ENCODE measurements around the gene NR2F1-AS1.

NR2F1-AS1 gene

GRCh38 chr5:93430118-93430517 lies 150.9 kb downstream of the NR2F1-AS1 start:
- Mint-ChIP-seq H3K4me3 (no peak overlapping the region), H3K36me3 (ENCODE audit: low read depth) (no peaks in the 10 kb centered on the region), H3K27ac (no peak overlapping the region), H3K9me3 (no peaks in the 10 kb centered on the region), H3K27me3 (ENCODE audit: low read depth) (no peaks in the 10 kb centered on the region), H3K4me1 (ENCODE audit: low read depth) (no peaks in the 10 kb centered on the region)

- no peak overlapping the region for H3K27ac Mint-ChIP-seq
- no peak overlapping the region for H3K4me3 Mint-ChIP-seq
- no peaks in the 10 kb centered on the region for H3K36me3 Mint-ChIP-seq (ENCODE audit: low read depth)
- no peaks in the 10 kb centered on the region for H3K27me3 Mint-ChIP-seq (ENCODE audit: low read depth)
- no peaks in the 10 kb centered on the region for H3K4me1 Mint-ChIP-seq (ENCODE audit: low read depth)
- no peaks in the 10 kb centered on the region for H3K9me3 Mint-ChIP-seq
These were observed 152.2 kb downstream of the NR2F1-AS1 start for GRCh38 chr5:93428868-93429267.

- H3K36me3 Mint-ChIP-seq (ENCODE audit: low read depth): no peaks in the 10 kb centered on the region
- no peaks in the 10 kb centered on the region for H3K9me3 Mint-ChIP-seq
- no peaks in the 10 kb centered on the region for H3K27me3 Mint-ChIP-seq (ENCODE audit: low read depth)
These were observed 153.7 kb downstream of the NR2F1-AS1 start for GRCh38 chr5:93427316-93427715.

GRCh38 chr5:93425096-93425495 lies 155.9 kb downstream of the NR2F1-AS1 start:
- Mint-ChIP-seq H3K27ac (no peak overlapping the region), H3K4me1 (ENCODE audit: low read depth) (no peaks in the 10 kb centered on the region), H3K27me3 (ENCODE audit: low read depth) (no peaks in the 10 kb centered on the region)

More at GRCh38 chr5:93427316-93427715, 153.7 kb downstream of the NR2F1-AS1 start:
- Mint-ChIP-seq H3K4me1 (ENCODE audit: low read depth) (no peaks in the 10 kb centered on the region), H3K4me3 (no peak overlapping the region), H3K27ac (no peak overlapping the region)

GRCh38 chr5:93423300-93423699 lies 157.7 kb downstream of the NR2F1-AS1 start:
- peaks cover 2% of the 10 kb centered on the region for H3K4me1 Mint-ChIP-seq (ENCODE audit: low read depth)
- no peak overlapping the region for H3K4me3 Mint-ChIP-seq
- H3K27ac Mint-ChIP-seq: no peak overlapping the region
- no peaks in the 10 kb centered on the region for H3K27me3 Mint-ChIP-seq (ENCODE audit: low read depth)
- no peaks in the 10 kb centered on the region for H3K36me3 Mint-ChIP-seq (ENCODE audit: low read depth)
- no peaks in the 10 kb centered on the region for H3K9me3 Mint-ChIP-seq

More at GRCh38 chr5:93425096-93425495, 155.9 kb downstream of the NR2F1-AS1 start:
- Mint-ChIP-seq H3K9me3 (no peaks in the 10 kb centered on the region), H3K36me3 (ENCODE audit: low read depth) (no peaks in the 10 kb centered on the region), H3K4me3 (no peak overlapping the region)

- Mint-ChIP-seq H3K4me1 (ENCODE audit: low read depth) (peaks cover 2% of the 10 kb centered on the region), H3K4me3 (no peak overlapping the region), H3K27me3 (ENCODE audit: low read depth) (no peaks in the 10 kb centered on the region), H3K9me3 (no peaks in the 10 kb centered on the region), H3K27ac (no peak overlapping the region), H3K36me3 (ENCODE audit: low read depth) (no peaks in the 10 kb centered on the region)
These were observed 158.3 kb downstream of the NR2F1-AS1 start for GRCh38 chr5:93422652-93423280.

- H3K27me3 Mint-ChIP-seq (ENCODE audit: low read depth): no peaks in the 10 kb centered on the region
These were observed 159.0 kb downstream of the NR2F1-AS1 start for GRCh38 chr5:93421987-93422401.

GRCh38 chr5:93421468-93421867 lies 159.6 kb downstream of the NR2F1-AS1 start:
- H3K4me3 Mint-ChIP-seq: no peak overlapping the region
- H3K4me1 Mint-ChIP-seq (ENCODE audit: low read depth): peaks cover 2% of the 10 kb centered on the region
- no peaks in the 10 kb centered on the region for H3K9me3 Mint-ChIP-seq
- H3K27me3 Mint-ChIP-seq (ENCODE audit: low read depth): no peaks in the 10 kb centered on the region
- no peaks in the 10 kb centered on the region for H3K36me3 Mint-ChIP-seq (ENCODE audit: low read depth)
- H3K27ac Mint-ChIP-seq: no peak overlapping the region

More at GRCh38 chr5:93421987-93422401, 159.0 kb downstream of the NR2F1-AS1 start:
- no peaks in the 10 kb centered on the region for H3K36me3 Mint-ChIP-seq (ENCODE audit: low read depth)
- no peak overlapping the region for H3K27ac Mint-ChIP-seq
- no peaks in the 10 kb centered on the region for H3K9me3 Mint-ChIP-seq
- H3K4me3 Mint-ChIP-seq: no peak overlapping the region
- peaks cover 2% of the 10 kb centered on the region for H3K4me1 Mint-ChIP-seq (ENCODE audit: low read depth)

GRCh38 chr5:93417490-93417889 lies 163.5 kb downstream of the NR2F1-AS1 start:
- Mint-ChIP-seq H3K4me3 (no peak overlapping the region), H3K4me1 (ENCODE audit: low read depth) (peaks cover 2% of the 10 kb centered on the region), H3K27ac (no peak overlapping the region), H3K9me3 (no peaks in the 10 kb centered on the region), H3K36me3 (ENCODE audit: low read depth) (no peaks in the 10 kb centered on the region), H3K27me3 (ENCODE audit: low read depth) (no peaks in the 10 kb centered on the region)

GRCh38 chr5:93415819-93416218 lies 165.2 kb downstream of the NR2F1-AS1 start:
- no peaks in the 10 kb centered on the region for H3K9me3 Mint-ChIP-seq
- H3K36me3 Mint-ChIP-seq (ENCODE audit: low read depth): no peaks in the 10 kb centered on the region
- H3K4me1 Mint-ChIP-seq (ENCODE audit: low read depth): peaks cover 2% of the 10 kb centered on the region
- H3K4me3 Mint-ChIP-seq: no peak overlapping the region
- H3K27ac Mint-ChIP-seq: no peak overlapping the region
- H3K27me3 Mint-ChIP-seq (ENCODE audit: low read depth): no peaks in the 10 kb centered on the region

GRCh38 chr5:93411716-93412115 lies 169.3 kb downstream of the NR2F1-AS1 start:
- Mint-ChIP-seq H3K27me3 (ENCODE audit: low read depth) (no peaks in the 10 kb centered on the region), H3K9me3 (no peaks in the 10 kb centered on the region), H3K27ac (no peak overlapping the region), H3K4me3 (no peak overlapping the region), H3K36me3 (ENCODE audit: low read depth) (no peaks in the 10 kb centered on the region), H3K4me1 (ENCODE audit: low read depth) (no peaks in the 10 kb centered on the region)

- Mint-ChIP-seq H3K27ac (no peak overlapping the region), H3K36me3 (ENCODE audit: low read depth) (no peaks in the 10 kb centered on the region), H3K4me1 (ENCODE audit: low read depth) (no peaks in the 10 kb centered on the region), H3K27me3 (ENCODE audit: low read depth) (no peaks in the 10 kb centered on the region), H3K9me3 (no peaks in the 10 kb centered on the region), H3K4me3 (no peak overlapping the region)
These were observed 171.3 kb downstream of the NR2F1-AS1 start for GRCh38 chr5:93409691-93410090.

GRCh38 chr5:93407454-93407853 lies 173.6 kb downstream of the NR2F1-AS1 start:
- no peaks in the 10 kb centered on the region for H3K36me3 Mint-ChIP-seq (ENCODE audit: low read depth)
- H3K27me3 Mint-ChIP-seq (ENCODE audit: low read depth): no peaks in the 10 kb centered on the region
- no peak overlapping the region for H3K27ac Mint-ChIP-seq
- H3K4me3 Mint-ChIP-seq: no peak overlapping the region
- no peaks in the 10 kb centered on the region for H3K4me1 Mint-ChIP-seq (ENCODE audit: low read depth)
- H3K9me3 Mint-ChIP-seq: no peaks in the 10 kb centered on the region

- Mint-ChIP-seq H3K9me3 (no peaks in the 10 kb centered on the region), H3K27ac (no peak overlapping the region), H3K36me3 (ENCODE audit: low read depth) (no peaks in the 10 kb centered on the region), H3K27me3 (ENCODE audit: low read depth) (no peaks in the 10 kb centered on the region), H3K4me1 (ENCODE audit: low read depth) (no peaks in the 10 kb centered on the region), H3K4me3 (no peak overlapping the region)
These were observed 174.0 kb downstream of the NR2F1-AS1 start for GRCh38 chr5:93406971-93407401.

GRCh38 chr5:93404246-93404645 lies 176.8 kb downstream of the NR2F1-AS1 start:
- Mint-ChIP-seq H3K36me3 (ENCODE audit: low read depth) (no peaks in the 10 kb centered on the region), H3K27me3 (ENCODE audit: low read depth) (no peaks in the 10 kb centered on the region), H3K4me1 (ENCODE audit: low read depth) (no peaks in the 10 kb centered on the region), H3K4me3 (no peak overlapping the region), H3K27ac (no peak overlapping the region), H3K9me3 (no peaks in the 10 kb centered on the region)
